Stimulated activated CD8-positive, alpha-beta memory T cell treated with anti-CD3 and anti-CD28 coated beads, Interleukin-15, amount 100 ng/mL, for 48 hours (primary cell): ENCODE results near the gene SNW1.
"Not testable (repeated sequence)": the region's sequence is repeated elsewhere in the genome, so short reads cannot be mapped to it uniquely, and the experiment has no call there.

ENCODE experiments used
- DNase-seq, 2 donors: peaks; one replicate each; pipeline ENCODE4 v3.0.0-alpha.2; 2020; ENCODE audit warnings: low read depth in 2 of 2

Gene SNW1

GRCh38 chr14:77760381-77761204, at the start of gene SNW1:
TSS of gene SNW1 (minus strand) at chr14:77761156. CDS start at chr14:77761127, 29 bp downstream.
- peak; percentile 86 to 90 for DNase-seq

- DNase-seq, result no peak
Observed at GRCh38 chr14:77809011-77809410, 48.1 kb upstream of the SNW1 start.

DNA sequence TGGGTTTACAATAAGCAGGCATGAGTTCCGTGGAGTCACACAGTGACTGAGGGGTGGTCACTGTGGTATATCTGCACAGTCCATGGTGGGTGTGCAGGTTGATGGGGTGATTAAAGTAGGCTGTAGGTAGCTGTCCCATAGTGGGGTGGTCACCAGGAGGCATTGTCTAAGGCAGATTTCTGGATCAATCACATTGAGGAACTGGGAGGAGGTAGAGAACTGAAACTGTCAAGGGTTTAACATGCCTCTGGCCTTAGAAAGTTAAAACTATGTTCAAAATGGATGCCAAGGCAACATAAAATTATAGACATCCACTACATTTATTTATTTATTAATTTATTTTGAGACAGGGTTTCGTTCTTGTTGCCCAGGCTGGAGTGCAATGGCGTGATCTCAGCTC, 47.3 kb upstream of the SNW1 start:
- no peak for DNase-seq

GRCh38 chr14:77805706-77806105, 44.8 kb upstream of the SNW1 start:
- no peak for DNase-seq

- DNase-seq, result peak in 1 of 2 donors; percentile 5
Observed at GRCh38 chr14:77804592-77804991, 43.6 kb upstream of the SNW1 start.

- no peak for DNase-seq
Observed at GRCh38 chr14:77800814-77801213, 39.9 kb upstream of the SNW1 start.

- DNase-seq, result peak; percentile 76 to 78
Observed at GRCh38 chr14:77799863-77800730, 39.1 kb upstream of the SNW1 start, which contains the start of gene ADCK1. TSS of gene ADCK1 (plus strand) at chr14:77800109. CDS start at chr14:77818979, 18,870 bp downstream.

DNA sequence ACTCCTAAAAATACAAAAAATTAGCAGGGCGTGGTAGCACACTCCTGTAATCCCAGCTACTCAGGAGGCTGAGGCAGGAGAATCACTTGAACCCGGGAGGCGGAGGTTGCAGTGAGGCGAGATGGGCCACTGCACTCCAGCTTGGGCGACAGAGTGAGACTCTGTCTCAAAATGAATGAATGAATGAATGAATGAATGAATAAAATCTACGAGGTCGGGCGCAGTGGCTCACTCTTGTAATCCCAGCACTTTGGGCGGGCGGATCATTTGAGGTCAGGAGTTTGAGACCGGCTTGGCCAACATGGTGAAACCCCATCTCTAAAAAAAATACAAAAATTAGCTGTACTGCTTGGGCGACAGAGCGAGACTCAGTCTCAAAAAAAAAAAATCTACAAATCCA, 38.5 kb upstream of the SNW1 start:
- not testable (repeated sequence) for DNase-seq

DNA sequence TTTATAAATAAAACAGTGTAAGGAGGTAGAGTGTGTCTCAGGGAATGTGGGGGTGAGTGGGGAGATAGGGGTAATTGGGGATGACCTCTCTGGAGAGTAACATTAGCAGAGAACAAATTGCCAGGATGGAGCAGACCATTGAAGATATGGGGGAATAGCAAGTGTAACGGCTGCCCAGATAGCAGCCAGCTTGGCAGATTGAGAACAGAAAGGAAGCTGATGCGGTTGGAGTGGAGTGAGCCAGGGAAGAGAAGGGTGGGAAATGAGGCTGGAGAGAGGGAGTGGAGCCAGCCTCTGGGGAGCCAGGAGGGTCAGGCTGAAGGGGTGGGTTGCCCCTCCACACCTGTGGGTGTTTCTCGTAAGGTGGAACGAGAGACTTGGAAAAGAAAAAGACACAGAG, 33.4 kb upstream of the SNW1 start:
- no peak for DNase-seq

GRCh38 chr14:77793255-77793654, 32.3 kb upstream of the SNW1 start:
- not testable (repeated sequence) for DNase-seq

GRCh38 chr14:77791225-77791600, 30.3 kb upstream of the SNW1 start:
- no peak for DNase-seq

GRCh38 chr14:77790566-77791224, 29.7 kb upstream of the SNW1 start:
- DNase-seq, result no peak

DNA sequence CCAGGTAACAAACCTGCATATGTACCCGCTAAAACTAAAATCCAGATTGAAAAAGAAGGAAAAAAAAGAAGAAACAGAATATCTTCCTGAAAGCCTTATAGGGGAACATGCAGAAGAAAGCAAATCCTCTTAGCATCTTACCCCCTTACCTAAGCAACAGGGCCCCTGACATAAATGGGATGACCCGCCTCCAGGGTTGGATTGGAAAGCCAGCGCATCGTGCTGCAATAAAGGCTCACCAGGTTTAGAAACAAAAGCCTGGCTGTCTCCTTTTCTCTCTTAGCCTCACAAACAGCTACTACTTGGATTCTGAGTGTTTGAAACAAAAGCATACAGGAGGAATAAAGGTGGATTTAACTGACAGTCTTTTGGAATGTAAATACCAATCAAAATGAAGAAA, 25.2 kb upstream of the SNW1 start:
- DNase-seq, result no peak

GRCh38 chr14:77782202-77782601, 21.2 kb upstream of the SNW1 start:
- no peak for DNase-seq

DNA sequence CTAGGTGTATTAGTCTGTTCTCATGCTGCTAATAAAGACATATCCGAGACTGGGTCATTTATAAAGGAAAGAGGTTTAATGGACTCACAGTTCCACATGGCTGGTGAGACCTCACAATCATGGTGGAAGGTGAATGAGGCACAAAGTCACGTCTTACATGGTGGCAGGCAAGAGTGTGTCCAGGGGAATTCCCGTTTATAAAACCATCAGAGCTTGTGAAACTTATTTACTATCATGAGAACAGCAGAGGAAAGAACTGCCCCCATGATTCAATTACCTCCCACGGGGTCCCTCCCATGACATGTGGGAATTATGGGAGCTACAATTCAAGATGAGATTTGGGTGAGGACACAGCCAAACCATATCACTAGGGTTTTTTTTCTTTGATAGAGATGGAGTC, 13.0 kb upstream of the SNW1 start:
- DNase-seq, result not testable (repeated sequence)

DNA sequence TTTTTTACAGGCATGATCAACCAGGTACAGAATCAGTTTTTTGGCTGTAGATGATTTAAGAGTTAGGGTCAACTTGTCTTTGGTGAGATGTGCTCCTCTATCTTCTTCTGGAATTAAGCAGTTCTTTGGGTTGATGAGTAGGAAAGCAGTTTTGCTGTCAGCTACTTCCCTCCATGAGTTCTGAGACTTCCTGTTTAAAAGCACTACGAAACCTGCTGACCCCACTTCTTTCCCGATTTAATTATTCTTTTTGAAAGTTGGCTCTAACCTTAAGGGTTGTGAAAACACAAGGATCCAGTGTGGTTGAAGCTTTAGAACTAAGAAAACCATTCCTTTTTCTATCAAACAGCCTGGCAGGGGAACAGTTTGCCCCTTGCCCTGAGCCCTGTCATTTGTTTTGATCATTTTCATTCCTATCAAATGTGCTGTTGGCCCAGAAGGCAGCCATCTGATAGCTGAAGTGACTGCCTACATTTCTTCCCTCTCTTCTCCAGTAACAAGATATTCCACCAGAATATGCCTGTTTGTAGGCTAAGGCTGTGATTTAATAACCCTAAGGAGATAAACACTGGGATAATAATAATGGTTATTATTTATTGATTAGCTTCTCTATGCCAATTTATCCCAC, 7.6 kb upstream of the SNW1 start:
- DNase-seq, result not testable (repeated sequence)

GRCh38 chr14:77763978-77764377, 3.0 kb upstream of the SNW1 start:
- no peak for DNase-seq

DNA sequence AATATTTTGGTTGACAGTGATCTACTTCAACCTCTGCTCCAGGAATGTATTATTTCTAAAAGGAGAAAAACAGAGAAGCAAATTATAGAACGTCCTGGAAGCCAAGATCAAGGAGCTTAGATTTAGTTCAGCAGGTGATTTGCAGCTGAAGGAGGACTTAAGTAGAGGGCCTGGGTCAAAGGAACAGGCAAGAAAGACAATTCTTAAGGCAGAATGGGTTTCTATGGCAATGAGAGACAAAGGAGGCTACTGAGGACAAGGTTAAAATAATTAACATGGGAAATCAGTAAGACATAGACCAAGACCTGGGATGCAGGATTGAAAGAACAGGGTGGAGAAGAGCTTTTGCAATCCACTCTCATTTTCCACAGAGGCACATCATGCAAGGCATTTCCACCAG, 2.4 kb upstream of the SNW1 start:
- no peak for DNase-seq

DNA sequence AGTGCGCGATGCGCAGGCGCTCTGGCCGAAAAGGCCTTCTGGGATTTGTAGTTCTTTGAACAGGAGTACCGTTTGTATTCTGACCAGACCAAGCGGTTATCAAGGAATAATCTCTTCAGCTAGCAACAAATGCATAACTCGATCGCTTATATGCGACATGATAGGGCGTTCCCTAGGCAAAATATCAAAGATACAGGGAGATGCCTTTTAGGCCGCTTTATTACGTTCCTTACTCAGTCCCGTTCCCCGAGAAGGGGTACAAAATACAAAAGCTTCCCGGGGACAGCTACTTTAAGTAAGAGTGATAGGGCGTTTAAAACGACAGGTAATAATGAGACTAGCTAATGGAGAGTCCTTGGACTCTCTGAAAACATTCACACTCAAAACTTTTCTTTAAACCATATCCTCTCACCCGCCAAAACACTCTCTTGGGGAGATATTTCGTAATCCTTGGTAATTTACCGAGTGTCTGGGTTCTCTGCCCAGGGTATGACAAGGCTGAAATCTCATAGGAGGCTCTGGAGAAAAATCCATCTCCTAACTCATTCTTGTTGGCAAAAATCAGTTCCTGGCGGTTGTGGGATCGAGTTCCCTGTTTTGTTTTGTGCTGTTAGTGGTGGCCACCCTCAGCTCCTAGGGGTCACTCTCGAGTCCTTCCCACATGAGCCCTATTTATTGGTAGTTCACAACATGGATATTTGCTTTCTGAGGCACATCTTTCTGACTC, 412 bp upstream of the SNW1 start:
- no peak for DNase-seq

- DNase-seq, result no peak
Observed at GRCh38 chr14:77752799-77753516, 8.0 kb downstream of the SNW1 start.
